NCI-H748 (cell line): ENCODE measurements around the gene CABLES2.

ENCODE experiments used
- DNase-seq: peaks from one replicate; lab custom pipeline; 2025; ENCODE audit not compliant: unreplicated experiment; lab: John Stamatoyannopoulos, UW

Gene CABLES2

DNA sequence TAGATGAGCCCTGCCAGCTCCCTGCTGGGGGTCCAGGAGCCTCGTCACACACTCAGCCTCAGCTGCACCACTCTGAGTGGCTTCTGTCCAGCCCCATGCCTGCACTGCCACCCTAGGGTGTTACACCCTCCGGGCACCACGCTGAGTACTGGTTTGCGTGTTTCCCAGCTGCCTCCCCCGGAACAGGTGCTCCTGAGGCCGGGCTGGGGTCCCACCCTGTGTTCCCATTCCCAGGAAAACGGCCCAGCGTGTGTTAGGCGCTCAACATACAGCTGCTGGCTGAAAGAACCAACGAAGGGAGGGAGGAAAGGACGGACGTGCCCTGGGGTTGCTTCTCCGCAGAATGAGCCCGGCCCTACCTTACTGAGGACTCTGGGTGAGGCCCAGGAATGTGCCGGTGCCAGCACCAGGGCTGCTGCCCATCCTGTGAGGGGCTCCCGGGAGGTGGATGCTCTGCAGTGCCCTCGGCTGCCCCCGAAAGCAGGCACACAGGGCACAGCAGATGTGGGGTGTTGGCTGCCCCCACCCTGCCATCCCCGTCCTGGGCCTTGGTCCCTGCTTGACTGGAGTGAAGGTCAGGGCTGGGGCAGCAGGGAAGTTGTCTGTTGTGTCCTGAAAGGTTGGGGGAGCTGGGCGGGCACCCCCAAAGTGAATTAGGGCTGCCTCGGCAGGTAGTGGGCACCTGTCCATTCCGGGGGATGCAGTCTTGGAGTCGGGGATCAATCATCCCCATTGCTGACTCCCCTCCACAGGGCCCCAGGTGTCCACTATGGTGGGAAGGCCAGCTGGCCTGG lies 56.3 kb downstream of the CABLES2 start:
- no peak for DNase-seq

DNA sequence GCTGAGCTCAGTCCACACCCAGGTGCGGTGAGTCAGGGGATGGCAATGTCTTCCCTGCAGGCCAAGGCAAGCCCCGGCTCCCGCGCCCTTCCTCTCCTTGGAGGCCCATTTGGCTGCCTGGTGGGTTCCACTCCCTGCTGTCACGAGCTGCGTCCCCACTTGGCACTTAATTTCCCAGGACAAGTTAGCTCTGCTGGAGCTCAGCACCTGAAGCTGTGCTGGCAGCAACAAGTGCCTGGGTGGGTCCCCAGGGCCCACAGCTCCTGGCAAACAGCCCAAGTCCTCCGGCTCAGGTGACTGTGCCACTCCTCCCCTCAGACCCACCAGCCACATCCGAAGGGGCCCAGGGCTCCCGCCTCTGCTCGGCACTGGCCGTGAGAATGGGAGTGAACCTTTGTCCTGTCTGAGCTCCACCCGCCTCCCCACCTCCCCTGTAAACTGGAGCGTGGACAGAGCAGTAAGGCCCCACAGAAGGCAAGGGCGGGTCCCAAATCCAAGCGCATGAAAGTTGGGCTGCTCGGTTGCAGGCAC lies 56.9 kb downstream of the CABLES2 start:
- peak; percentile 38 for DNase-seq

DNA sequence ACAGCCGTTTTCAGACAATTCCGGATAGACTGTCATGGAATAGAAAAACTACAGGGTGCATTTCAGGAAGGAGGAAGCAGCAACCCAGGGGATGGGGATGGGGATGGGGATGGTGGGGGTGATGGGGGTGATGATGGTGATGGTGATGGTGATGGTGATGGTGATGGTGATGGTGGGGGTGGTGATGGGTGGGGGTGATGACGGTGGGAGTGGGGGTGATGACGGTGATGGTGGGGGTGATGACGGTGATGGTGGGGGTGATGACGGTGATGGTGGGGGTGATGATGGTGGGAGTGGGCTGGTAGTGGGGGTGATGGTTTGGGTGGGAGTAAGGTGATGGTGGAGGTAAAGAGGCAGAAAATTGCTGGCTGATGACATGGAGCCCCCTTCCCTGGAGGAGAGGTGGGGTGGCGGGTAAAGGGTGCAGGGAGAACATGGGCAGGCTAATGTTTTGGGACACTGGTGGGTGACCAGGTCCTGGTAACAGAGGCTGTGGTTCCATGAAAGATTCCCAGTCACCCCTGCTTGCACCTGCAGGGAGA lies 57.5 kb downstream of the CABLES2 start:
- DNase-seq = no peak

DNA sequence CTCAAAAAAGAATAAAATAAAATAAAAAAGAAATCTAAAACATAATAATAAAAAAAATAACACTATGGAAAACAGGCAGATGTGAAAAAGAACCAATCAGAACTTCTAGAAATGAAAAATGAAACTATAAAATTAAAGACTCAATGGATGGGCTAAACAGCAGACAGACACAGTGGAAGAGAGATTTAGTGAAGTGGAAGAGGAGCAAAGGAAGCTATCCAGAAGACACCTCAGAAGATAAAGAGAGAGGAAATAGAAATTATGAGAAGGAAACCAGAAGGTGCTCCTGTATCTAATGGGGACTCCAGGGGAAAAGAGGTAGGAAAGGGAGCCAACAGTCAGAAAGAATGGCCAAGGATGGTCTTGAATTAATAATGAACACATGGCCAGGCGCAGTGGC lies 58.5 kb downstream of the CABLES2 start:
- DNase-seq = no peak

DNA sequence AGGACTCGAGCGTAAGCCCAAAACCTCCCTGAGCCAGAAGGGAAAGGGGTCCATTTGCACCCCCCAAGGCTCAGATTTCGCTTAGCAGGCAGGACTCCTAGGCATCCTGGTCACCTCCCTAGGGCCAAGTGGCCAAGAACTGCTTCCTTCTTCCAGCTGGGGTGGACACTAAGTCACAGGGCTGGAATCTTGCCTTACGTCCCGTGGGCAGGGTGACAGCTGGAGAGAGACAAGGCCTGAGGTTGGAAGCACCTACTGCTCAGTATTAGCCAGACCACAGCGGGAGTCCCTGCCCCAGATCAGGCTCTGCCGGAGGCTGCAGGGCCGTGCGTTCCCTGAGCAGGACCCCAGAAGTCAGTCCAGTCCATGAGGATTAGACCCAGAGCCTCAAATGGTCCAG lies 59.6 kb downstream of the CABLES2 start:
- DNase-seq = no peak

DNA sequence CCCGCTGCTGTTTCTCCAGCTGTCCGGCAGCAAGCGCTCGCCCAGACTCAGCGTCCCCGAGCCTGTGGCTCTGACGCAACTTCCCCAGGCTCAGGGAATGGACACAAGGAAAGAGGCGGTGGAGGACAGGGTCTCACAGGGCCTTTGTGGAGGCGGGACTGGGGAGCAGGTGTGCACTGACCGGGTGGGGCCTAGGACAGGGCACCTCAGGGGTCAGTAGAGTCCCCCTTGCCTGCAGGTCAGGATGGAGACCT lies 60.0 kb downstream of the CABLES2 start:
- DNase-seq = no peak

DNA sequence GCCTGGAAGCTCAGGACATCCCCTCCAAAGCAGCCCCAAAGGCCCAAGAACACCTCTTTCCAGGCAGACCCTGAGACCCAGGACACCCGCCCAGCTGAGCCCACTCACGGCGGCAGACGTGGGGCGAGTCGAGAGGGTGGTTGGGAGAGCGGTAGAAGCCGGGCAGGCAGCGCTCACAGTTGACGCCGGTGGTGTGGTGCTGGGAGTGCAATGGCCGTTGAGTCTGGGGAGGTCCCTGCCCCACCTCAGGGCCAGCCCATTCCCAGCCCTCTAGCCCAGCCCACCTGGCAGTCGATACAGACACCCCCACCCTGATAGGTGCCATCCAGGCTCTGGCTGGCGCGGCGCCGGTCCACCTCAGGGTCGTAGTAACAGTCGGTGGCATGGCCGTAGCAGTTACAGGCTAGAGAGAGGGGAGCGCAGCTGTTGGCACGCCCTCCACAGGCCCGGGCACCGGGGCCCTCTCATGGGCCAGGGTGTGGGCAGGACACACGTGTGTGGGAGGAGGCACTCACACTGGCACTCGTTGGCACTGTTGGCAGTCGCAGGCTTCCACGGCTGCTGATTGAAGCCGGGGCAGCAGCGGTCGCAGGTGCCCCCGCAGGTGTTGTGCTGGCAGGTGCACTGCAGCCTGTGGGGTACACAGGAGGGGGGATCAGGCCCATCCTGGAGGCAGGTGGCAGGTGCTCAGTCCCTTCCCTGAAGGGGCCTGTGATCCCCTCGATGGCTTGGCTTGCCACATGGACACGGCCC lies 60.5 kb downstream of the CABLES2 start:
- peak; percentile 6 for DNase-seq

DNA sequence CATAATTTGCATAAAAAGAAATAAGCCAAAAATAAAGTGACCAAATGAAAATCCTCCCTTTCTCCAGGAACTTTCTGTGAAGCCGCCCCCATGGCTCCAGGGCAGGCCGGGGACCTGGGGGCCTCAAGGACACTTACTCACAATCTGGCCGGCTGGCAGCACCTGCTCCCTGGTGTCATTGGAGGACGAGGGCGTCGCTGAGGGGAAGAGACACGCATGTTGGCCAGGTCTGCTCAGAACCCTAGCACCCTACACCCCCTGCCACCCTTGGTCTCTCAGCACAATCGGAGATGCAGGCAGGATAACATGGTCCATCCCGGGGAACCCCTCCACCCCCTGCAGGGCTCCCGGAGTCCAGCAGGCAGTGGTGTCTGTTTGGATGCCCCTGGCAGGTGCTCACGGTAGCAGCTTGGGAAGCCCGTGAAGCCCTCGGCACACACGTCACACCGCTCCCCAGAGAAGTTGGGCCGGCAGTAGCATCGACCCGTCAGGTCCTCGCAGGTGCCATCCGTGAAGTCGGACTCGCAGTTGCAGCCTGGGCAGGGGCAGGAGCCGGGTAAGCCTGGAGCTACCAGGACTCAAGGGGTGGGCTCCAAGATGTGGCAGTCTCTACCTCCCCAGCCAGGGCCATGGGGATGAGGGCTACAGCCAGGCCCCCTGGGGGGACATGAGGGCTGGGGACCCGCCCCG lies 61.3 kb downstream of the CABLES2 start:
- no peak for DNase-seq

DNA sequence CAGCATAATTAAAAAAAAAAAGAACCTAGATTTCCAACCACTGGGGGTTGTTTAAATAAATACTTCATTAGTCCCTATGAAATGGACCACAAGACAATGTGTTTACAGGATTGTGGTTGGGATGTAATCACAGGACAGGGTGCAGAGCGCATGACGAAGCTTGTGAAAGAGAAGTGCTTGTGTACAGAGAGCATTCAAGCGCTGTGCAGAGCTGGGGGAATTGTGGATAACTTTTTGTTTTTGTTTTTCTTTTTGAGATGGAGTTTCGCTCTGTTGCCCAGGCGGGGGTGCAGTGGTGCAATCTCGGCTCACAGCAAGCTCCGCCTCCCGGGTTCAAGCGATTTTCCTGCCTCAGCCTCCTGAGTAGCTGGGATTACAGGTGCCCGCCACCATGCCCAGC lies 62.3 kb downstream of the CABLES2 start:
- no peak for DNase-seq

DNA sequence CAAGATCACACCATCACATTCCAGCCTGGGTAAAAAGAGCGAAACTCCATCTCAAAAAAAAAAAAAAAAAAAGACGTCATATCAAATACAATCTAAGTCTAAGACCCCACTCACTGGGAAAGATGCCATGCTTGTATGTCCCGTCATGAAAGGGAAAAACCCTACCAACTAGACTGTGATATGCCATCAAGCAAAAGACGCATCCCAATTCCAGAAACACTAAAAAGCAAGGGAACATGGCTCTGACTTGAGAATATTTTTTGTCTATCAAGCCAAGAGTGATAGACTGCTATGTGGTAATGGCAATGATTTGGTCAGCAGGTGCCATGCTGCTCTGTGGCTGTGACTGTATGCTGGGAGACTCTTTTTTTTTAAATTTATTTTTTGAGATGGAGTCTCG lies 63.0 kb downstream of the CABLES2 start:
- DNase-seq = no peak

DNA sequence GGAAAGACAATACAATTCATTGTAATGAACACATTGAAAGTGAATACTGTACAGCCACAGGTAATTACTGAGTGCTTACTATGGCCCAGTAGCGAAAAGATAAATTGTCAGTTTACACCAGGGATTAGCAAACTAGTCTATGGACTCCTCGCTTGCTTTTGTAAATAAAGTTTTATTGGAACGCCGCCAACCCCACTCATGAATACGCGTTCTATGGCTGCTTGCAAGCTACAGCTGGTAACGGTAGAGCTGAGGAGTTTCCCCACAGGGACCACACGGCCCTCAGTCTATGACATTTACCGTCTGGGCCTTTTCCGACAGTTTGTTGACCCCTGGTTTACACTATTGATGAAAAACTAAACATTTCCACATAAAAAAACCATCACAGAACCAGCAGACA lies 64.2 kb downstream of the CABLES2 start:
- peak; percentile 60 for DNase-seq

DNA sequence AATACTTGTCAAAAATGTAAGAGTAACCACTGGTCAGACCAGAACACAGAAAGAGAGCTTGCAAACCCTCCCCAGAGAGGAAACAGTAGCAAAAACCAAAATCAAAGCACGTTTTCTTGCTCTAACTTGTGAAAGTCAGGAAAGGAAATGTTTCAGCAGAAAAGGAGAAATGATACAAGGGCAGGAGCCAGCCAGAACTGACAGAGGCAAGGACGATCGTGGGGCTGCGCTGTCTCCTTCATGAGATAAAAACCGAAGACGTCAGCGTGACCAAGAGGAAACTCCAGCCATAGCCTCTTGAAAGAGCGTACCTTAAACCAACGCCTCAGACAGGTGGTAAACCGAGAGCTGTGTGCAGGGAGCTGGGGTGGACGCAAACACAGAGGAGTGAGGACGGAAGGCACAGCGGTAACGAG lies 67.4 kb downstream of the CABLES2 start:
- DNase-seq = no peak
